Hepatocyte (in vitro differentiated cells): ENCODE results near the gene FAM135A.

Experiments
- EZH2 ChIP-seq: fragments of 200-600 bp; sonication (generic); IDR thresholded peaks from 2 replicates; pipeline ENCODE4 v1.6.1; 2016; ENCODE audit warnings: antibody characterized with exemption, mild to moderate bottlenecking, borderline replicate concordance
- EZH2phosphoT487 ChIP-seq: fragments of 200-600 bp; sonication (generic); IDR thresholded peaks from one replicate; pipeline ENCODE4 v1.6.1; 2018; ENCODE audit warnings: antibody characterized with exemption, mild to moderate bottlenecking, low read depth, moderate library complexity; ENCODE audit not compliant: unreplicated experiment, severe bottlenecking
- TF ChIP-seq, protein P1 (sequence below): fragments of 200-600 bp; sonication (generic); IDR thresholded peaks from 2 replicates; pipeline ENCODE4 v1.5.1; 2016; ENCODE audit warnings: antibody characterized with exemption, mild to moderate bottlenecking; ENCODE audit not compliant: poor library complexity

DNA sequence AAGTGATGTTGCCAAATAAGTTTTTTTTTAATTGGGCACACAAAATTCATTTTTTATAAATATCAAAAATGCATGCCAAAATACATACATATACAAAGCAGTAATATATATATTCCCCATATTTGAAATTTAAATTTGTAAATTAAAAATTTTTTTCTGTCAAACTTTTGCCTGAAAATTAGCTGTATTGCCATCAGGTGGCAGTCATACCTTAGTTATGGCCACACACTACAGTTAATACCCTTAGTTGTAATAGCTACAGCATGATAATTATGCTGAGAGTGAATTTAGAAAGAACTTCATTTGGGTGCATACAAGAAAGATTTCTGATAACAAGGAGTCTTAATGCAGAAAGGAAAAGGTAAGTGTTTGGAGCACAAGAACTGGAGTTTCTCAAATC is 107.3 kb downstream of the FAM135A start:
- TF ChIP-seq, protein P1, sequence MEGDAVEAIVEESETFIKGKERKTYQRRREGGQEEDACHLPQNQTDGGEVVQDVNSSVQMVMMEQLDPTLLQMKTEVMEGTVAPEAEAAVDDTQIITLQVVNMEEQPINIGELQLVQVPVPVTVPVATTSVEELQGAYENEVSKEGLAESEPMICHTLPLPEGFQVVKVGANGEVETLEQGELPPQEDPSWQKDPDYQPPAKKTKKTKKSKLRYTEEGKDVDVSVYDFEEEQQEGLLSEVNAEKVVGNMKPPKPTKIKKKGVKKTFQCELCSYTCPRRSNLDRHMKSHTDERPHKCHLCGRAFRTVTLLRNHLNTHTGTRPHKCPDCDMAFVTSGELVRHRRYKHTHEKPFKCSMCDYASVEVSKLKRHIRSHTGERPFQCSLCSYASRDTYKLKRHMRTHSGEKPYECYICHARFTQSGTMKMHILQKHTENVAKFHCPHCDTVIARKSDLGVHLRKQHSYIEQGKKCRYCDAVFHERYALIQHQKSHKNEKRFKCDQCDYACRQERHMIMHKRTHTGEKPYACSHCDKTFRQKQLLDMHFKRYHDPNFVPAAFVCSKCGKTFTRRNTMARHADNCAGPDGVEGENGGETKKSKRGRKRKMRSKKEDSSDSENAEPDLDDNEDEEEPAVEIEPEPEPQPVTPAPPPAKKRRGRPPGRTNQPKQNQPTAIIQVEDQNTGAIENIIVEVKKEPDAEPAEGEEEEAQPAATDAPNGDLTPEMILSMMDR, result peak; percentile 53
- TF ChIP-seq EZH2, result no peak
- no peak for TF ChIP-seq EZH2phosphoT487
